ENCODE results near the gene CSGALNACT2.
"Not testable (repeated sequence)": the region's sequence is repeated elsewhere in the genome, so short reads cannot be mapped to it uniquely, and the experiment has no call there.

CSGALNACT2 gene

GRCh38 chr10:43214071-43214955 lies 76.1 kb downstream of the CSGALNACT2 start:
- DNase-seq (ENCODE audit: low read depth in 2 of 2): no peak

- no peak for DNase-seq (ENCODE audit: low read depth in 2 of 2)
Measured at GRCh38 chr10:43214956-43215561, 76.8 kb downstream of the CSGALNACT2 start.

GRCh38 chr10:43215758-43216455 lies 77.7 kb downstream of the CSGALNACT2 start:
- no peak for DNase-seq (ENCODE audit: low read depth in 2 of 2)

DNA sequence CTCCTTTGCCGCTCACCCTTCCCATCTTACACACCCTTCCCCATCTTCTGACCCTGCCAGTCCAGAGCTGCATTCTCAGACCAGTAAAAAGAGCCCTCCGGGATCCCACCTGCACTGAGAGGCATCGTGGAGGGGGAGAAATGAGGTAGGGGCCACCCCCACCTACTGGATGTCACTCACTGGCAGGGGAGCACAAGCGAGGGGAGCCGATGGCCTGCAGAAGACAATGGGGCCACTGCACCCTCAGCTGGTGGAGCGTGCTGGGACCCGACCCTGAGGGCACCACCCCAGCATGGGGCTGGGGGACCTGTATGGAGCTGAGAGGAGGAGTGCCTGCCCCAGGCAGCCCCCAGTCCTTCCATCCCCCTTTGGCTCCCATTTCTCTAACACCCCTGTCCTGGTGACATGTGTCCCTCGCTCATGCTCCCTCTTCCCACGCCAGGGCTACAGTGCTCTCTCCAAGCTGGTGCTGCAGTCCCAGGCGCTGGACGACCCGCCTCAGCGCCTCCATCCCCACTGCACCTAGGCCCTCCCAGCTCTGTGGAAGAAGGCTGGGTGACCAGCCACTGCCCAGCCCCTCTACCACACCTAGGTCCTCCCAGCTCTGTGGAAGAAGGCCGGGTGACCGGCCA lies 78.8 kb downstream of the CSGALNACT2 start:
- DNase-seq (ENCODE audit: low read depth in 2 of 2): no peak

DNA sequence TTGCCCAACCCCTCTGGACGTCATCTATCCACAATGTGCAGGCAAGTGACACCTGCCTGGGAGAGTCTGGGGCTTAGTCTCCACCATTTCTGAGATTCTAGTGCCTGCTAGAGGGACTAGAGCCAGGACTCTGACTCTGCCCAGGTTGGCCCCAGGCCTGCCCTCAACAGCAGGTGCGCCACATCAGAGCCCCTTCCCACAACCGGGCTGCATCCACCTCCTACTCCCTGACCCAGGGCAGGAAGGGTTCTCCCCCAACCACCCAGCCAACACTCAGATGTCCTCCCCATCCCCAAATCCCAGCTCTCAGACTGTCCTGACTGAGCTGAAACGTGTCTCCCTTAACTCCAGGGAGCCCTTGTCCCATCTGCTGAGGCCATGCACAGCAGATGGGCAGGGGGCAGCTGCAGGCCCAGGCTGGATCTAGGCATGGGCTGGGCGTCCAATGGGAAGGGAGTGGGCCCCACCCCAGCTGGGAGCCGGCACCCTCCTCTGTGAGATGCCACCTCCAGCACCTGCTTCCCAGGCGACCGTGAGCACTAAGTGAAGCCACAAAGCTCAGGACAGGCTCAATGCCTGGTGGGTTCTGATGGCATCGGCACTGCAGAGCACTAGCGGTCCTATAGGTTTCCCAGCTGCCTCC lies 79.4 kb downstream of the CSGALNACT2 start:
- no peak for DNase-seq (ENCODE audit: low read depth in 2 of 2)

DNA sequence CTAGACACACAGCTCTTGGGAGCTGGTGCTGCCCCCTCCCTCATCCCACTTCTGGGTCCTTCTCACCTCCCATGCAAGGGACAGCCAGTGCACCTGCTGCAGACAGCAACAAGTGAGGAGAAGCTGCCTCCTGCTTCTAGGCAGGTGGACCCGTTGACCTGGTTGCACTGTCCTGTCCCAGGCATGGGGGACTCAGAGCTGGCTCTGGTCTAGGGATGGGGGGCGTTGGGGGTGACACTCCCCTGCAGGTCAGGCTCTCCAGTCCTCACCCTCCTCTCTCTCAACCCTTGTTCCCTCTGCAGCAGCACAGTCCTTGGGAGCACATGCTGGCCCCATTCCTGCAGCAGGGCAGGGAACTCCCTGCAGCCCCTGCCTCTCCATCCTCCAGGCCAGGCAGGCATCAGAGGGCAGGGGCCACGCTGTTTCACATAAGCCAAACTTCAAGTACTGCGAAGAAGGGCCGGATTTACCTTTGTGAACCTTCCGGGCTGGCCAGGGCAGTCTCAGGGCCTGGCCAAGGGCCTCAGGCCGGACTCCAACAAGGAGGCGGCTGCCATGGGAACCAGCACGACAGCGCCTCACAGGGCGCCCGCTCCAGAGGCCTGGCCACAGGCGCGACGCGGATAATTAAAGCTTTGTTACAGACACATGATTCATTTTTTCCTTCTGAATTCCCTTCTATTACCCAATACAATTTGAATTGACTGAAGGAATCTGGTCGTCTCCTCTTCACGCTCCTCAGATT lies 80.1 kb downstream of the CSGALNACT2 start:
- DNase-seq (ENCODE audit: low read depth in 2 of 2): no peak

DNA sequence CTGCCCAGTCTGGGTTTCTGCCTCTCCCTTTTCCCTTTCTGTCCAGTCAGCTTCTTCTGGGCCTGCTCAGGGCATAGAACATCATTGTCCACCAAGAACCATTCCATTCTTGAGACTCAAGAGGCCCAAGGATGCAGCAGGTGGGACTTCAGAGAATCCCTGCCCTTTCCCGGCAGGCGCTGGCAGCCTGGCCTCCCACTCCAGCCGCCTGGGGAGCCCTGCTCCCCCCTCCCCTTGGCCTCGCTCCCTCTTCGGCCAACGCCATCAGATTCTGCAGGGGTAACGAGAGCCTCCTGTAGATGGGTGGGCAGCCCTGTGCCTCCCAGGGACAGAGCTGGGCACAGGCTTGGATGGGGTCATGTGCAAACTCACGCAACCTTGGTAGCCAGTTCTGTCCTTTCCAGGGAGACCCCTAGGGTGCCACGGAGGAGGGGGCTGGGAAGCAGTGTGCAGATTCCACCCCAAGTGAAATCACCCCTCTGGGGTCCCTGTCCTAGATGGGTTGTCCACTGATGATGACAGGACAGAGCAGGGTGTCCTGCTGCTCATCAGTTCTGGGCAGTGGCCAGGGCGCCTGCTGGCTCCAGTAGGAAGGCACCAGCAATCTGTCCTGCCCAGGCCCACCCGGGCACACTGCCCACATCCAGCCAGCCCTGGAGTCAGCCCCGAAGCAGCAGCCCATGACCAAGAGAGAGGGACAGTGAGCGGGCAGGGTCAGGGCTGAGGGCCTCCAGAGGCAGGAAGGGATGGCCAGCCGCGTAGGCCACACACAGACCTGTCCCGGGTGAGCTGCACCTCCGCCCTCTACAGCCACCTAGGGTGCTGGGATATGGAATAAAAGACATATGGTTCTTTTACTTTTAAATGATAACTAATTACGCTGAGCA lies 80.9 kb downstream of the CSGALNACT2 start:
- DNase-seq (ENCODE audit: low read depth in 2 of 2): no peak

GRCh38 chr10:43219848-43220247 lies 81.6 kb downstream of the CSGALNACT2 start:
- DNase-seq (ENCODE audit: low read depth in 2 of 2): no peak

GRCh38 chr10:43220251-43220650 lies 82.0 kb downstream of the CSGALNACT2 start:
- not testable (repeated sequence) for DNase-seq (ENCODE audit: low read depth in 2 of 2)

- no peak for DNase-seq (ENCODE audit: low read depth in 2 of 2)
Measured at GRCh38 chr10:43220657-43221418, 82.6 kb downstream of the CSGALNACT2 start.

- no peak for DNase-seq (ENCODE audit: low read depth in 2 of 2)
Measured at GRCh38 chr10:43221419-43222209, 83.4 kb downstream of the CSGALNACT2 start.

GRCh38 chr10:43222210-43222720 lies 84.0 kb downstream of the CSGALNACT2 start:
- no peak for DNase-seq (ENCODE audit: low read depth in 2 of 2)

- DNase-seq (ENCODE audit: low read depth in 2 of 2): no peak
Measured at GRCh38 chr10:43223056-43223455, 84.8 kb downstream of the CSGALNACT2 start.

DNA sequence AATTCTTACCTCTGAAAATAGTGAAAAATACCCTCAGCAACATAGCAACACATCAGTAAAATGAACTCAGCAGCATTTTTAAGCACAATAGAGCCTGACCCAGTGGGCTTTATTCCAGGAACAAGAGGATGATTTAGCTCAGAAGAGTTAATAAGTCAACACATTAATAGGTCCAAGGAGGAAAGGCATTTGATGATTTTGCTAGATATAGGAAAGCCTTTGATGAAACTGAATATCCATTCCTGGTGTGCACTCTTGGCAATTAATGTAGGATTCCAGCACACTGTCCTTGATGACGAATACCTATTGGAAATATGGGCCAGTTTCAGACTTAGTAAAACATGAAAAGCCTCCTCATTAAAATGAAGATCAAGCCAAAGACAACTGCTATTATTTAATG lies 86.1 kb downstream of the CSGALNACT2 start:
- no peak for DNase-seq (ENCODE audit: low read depth in 2 of 2)

DNA sequence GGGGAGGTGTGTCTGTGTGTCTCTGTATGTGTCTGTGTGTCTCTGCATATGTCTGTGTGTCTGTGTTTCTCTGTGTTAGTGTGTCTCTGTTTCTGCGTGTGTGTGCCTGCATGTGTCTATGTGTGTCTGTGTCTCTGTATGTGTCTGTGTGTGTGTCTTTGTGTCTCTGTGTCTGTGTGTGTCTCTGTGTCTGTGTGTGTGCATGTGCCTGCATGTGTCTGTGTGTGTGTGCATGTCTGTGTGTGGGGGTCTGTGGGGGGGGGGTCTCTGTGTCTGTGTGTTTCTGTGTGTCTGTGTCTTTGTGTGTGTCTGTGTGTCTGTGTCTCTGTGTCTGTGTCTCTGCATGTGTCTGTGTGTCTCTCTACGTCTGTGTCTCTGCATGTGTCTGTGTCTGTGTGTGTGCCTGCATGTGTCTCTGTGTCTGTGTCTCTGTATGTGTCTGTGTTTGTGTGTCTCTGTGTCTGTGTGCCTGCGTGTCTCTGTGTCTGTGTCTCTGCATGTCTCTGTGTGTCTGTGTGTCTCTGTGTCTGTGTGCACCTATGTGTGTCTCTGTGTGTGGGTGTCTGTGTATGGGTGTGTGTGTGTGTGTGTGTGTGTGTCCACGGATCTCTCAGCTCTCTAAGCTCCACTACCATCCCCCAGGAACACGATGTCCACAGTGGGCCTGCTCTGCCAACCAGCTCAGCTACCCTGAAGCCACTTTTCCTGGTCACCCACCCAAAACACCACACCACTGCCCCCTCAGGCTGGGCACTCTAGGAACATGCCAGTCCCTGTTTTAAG lies 87.0 kb downstream of the CSGALNACT2 start:
- DNase-seq (ENCODE audit: low read depth in 2 of 2): no peak

DNA sequence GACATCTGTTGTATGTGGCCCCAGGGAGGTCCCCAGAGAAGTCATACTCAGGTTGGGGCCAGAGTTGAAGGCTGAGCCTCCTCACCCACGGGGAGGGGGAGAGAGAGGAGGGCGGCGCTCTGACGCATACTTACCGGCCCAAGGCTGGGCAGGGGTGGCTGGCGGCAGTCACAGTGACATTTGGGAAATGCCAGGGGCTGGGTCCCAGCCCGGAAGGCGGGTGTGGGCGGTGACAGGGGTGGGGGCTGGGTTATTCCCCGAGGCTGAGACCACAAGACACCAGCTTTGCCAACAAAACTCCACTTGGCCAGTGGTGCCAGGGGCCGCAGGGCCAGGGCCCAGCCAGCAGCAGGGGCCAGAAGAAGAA lies 87.5 kb downstream of the CSGALNACT2 start:
- DNase-seq (ENCODE audit: low read depth in 2 of 2): peak; percentile 42 to 49

GRCh38 chr10:43226441-43226840 lies 88.2 kb downstream of the CSGALNACT2 start:
- DNase-seq (ENCODE audit: low read depth in 2 of 2): no peak
